Stimulated activated CD4-positive, alpha-beta T cell treated with anti-CD3 and anti-CD28 coated beads, Interleukin-4, amount 100 ng/mL, for 48 hours (primary cell): ENCODE data around the gene PRPF6.

ENCODE experiments used
- DNase-seq, 2 donors: peaks; one replicate each; pipeline ENCODE4 v3.0.0-alpha.2; 2020; ENCODE audit warnings: low read depth in 2 of 2

PRPF6 gene

DNA sequence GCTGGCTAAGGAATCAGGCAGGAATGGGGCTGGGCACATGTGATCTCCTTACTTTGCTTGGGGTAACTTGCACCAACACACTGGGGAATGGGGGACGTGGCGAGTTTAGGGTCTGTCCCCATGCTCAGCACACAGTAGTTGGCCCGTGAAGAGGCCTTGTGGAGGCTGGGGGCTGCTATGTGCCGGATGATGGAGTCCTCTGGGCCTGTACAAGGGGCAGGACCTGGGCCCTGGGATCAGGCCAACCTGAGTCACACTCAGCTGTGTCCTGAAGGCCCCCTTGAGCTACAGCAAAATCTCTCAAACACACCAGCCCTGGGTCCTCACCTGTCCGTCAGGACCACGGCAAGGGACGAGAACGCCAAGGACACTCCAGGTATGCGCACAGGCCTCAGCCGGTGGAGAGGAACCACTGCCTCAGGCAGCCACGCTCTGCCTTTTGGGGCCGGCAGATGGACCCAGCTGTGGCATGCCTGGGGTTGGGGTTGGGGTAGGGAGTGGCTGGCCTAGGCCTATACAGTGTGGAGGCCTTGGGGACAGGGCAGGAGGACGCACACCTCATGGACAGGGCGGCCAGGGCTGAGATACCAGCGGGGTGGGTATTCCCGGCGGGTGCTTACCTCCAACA, 35.8 kb upstream of the PRPF6 start:
- DNase-seq = no peak

DNA sequence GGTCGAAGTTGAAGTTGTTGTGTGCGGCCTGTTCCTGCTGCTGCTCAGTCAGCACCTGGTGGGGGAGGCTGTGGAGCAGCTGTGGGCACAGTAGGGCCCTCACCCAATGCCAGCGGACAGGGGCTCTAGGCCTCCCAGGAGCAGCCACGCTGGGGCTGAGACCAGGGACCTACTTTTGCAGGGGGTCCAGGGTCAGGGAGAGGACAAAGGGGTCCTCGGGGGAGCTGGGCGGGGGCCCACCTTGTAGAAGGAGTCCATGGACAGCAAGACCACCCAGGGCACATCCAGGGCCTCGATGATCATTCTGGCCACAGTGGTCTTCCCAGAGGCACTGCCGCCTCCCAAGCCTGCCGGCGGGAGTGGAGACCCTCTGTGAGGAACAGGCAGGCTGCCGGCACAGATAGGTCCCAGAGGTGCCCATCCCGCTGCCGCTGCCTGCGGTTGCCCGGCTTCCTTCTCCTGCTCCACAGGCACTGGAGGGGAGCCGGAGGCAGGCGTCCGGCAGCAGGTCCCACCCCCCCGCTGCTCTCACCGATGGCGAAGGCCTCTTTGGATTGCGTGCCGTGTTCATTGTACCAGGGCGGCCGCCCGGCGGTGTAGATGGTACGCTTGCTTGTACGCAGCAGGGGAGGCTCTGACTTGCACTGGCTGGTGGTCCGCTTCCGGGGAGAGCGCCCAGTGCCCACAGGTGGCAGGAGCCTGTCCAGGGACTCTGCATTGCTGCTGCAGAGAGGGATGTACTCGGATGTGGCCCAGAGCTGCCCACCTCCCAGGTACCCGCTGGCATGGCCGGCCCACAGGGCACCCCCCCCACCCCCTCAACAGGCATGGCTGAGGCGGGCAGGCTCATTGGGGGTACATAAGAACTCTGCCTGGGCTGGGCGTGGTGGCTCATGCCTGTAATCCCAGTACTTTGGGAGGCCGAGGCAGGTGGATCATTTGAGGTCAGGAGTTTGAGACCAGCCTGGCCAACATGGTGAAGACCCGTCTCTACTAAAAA, 34.7 kb upstream of the PRPF6 start:
- no peak for DNase-seq

GRCh38 chr20:63946986-63947637, 33.8 kb upstream of the PRPF6 start:
- no peak for DNase-seq

DNA sequence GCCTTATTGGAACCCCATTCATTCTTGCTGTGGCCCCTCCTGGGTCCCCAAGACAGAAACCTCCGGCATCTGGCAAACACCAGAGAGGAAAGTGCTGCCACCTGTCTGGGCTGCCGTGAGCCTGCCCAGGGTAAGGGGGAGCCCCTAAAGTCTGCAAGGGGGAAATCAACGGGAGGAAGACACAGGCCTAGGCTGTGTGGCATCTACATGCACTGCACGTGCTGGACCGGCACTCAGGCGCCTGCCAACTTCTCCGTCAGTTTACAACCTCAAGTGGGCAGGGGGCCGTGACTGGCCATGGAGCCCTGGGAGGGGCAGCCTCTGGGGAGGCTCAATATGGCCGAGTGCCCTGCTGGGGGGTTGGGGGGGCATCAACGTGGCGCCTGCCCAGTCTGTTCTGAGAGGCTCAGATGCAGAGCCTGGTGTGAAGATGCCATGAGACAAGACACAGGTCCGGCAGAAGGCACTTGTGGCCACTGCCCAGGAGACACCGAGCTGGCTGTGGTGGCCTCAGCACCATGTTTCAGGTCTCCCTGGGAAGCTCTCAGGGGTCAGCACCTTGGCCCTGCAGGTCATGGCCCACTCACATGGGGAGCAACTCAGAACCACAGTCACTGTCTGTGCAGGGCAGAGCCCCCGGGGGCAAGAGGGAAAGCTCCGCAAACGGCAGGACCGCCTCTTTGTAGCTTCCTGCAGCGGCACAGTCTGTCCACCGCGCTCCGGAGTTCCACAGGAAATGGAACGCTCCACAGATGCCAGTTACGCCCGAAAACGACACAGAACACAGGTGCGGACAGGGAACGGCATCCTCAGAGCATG, 33.1 kb upstream of the PRPF6 start:
- no peak for DNase-seq

DNA sequence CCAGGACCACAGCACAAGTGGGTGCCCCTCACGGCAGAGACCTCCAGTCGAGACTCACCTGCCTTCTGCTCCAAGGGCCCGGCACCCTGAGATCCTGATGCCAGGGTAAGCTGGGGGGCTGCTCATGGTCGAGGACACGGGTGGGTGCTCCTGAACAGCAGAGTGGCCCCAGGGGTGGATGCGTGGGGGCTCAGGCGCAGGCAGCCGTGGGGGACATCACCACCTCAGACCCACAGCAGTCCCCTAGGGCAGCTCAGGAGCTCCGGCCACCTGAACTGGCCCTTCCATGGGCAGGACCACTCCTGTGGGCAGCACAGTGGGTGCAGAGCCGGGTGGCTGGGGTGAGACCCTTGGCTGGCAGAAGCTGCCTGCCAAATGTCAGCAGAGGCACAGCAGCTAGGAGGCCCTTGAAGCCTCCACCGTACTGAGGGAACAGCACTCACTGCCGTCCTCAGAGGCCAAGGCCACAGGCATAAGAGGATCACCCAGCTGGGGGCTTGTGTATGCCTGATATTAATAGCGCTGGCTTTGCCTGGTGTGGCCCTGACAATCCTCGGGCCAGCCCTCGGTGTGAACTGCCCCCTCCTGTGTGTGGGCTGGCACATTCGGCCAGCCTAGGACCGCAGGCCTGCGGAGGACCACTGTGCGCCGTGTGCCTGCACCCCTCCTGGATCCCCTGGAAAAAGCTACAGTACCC, 30.1 kb upstream of the PRPF6 start:
- no peak for DNase-seq

GRCh38 chr20:63951398-63952209, 29.3 kb upstream of the PRPF6 start:
- DNase-seq = no peak

GRCh38 chr20:63952210-63952535, 28.8 kb upstream of the PRPF6 start:
- no peak for DNase-seq

GRCh38 chr20:63952769-63953168, 28.2 kb upstream of the PRPF6 start:
- DNase-seq = no peak

DNA sequence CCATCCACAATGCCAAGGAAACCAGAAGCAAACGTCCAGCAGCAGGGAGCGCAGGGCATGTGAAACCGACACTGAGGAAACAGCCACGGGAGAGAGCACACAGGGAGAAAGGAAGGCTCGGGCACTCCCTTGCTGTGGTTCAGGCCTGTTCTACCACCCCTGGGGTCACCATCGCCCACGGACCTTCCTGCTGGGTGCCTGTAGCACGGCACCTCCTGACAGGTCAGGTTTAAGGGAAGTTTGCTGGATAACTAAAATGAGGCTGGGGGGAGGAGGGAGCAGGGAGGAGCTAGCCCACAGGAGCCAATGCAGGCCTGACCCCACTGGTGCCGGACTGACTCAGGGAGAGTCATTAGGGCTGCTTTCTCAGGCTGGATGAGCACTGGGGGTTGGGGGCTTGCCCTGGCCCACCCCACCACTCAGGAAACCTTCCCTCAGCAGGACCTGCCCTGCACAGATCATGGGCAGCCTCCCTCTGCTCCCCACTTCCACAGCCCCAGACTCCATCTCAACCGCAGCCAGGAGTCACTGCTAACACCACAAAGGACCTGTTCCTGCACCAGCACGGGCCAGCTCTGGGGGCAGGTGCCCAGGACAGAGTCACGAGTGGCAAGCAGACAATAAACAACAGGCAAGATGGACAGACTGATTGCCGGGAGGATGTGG, 27.0 kb upstream of the PRPF6 start:
- DNase-seq = no peak

GRCh38 chr20:63955281-63955826, 25.6 kb upstream of the PRPF6 start:
- DNase-seq = no peak

DNA sequence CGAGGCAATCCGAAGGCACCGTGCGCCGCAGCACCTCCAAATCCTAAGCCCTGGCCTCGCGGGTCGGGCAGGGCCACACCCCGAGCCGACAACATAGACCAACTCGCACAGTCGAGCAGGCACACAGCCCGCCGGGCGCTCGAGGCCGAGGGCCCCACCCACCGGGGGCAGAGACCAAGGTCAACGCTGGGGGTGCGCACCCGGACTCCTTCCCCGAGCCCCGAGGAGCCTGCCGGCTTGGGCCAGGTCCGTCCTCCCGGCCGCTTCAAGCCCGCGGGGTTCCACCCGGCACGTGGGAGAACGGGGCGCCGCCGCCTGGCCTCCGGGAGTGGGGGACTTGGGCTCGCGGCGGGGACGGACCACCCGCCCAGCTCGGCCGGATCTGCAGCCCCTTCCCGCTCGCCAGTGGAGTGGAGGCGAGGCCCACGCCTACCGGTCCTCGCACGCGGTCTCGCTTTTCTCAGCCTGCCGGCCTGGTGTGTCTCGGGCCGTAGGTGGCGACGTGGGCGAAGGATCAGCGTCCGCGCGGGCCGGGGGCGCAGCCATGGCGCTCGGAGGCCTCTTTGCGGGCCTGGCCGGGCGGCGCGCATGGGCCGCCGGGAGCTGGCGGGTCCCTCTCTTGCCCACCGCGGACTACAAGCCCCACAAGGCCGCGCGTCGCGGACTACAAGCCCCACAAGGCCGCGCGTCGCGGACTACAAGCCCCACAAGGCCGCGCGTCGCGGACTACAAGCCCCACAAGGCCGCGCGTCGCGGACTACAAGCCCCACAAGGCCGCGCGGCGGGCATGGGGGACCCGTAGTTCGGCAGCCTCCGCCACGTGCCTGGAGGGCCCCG, 24.9 kb upstream of the PRPF6 start, which contains the start of gene UCKL1:
Gene UCKL1, minus strand, starts transcription at position 590 of the 837 bp plus-strand sequence. Its CDS starts 44 bp downstream, at position 546.
- DNase-seq = peak; percentile 84 to 88

- no peak for DNase-seq
These were observed 24.3 kb upstream of the PRPF6 start for GRCh38 chr20:63956664-63957003.

DNA sequence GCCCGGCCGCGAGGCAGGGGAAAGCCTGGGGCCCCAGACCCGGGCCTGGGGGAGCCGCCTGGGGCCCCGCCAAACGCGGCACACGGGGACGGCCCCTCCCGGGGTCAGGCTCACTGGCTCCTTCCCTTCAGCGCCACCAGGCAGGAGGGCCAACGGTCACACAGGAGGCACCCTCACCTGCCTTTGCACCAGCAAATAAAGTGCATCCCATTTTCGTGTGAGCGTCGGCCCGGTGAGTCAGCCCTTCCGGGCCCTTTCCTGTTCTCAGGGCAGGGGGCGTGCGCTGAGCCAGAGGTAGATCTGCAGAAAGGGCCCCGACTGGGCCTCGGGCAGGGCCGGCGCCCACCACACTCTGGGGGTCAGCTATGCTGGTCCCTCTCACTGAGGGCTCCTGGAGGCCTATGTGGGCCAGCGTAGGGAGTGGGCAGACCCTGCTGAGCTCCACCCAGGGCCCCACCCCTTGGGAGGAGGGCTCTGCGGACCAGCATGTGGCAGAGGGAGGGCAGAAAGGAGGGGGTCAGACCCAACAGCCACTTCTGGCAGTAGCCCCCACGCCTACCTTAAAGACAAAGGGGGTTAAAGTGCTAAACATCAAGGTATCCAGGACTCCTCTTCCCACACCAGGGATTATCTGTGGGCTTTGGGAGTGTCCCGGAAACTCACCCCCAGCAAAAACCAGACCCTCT, 23.8 kb upstream of the PRPF6 start:
- peak in 1 of 2 donors; percentile 59 for DNase-seq

DNA sequence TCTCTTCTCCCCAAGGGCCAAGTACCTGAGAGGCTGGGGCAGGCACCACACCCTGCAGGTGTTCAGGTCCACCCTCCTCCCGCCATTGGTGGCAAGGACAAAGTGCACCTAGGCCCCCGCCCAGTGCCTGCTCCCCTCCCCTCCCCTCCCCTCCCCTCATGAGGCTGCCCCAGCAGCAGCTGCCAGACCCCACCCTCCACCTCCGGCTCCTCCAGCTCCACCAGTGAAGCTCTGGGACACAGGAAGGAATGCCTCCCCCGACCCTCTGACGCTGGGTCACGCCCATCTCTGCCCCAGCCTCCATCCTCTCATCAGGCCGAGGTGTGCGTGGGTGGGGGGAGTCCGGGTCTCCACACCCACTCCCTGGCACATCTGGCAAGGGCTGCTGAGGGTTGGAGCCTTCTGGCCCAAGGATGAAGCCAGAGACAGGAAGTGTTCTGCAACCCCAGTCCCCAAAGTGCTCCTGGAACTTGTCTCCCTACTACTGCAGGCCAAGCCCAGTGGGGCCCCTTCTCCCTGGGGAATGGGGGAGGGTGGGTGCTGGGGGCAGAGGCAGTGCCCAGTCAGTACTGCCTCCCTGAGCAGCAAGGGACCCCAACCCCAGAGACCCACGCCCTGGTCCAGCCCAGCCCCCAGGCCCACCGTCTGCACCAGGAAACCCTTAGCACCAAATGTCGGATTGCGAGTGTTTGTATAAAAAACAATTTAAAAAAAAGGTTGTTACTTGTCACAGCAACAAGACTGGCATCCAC, 23.1 kb upstream of the PRPF6 start:
- DNase-seq = no peak

GRCh38 chr20:63958471-63958870, 22.5 kb upstream of the PRPF6 start:
- no peak for DNase-seq

DNA sequence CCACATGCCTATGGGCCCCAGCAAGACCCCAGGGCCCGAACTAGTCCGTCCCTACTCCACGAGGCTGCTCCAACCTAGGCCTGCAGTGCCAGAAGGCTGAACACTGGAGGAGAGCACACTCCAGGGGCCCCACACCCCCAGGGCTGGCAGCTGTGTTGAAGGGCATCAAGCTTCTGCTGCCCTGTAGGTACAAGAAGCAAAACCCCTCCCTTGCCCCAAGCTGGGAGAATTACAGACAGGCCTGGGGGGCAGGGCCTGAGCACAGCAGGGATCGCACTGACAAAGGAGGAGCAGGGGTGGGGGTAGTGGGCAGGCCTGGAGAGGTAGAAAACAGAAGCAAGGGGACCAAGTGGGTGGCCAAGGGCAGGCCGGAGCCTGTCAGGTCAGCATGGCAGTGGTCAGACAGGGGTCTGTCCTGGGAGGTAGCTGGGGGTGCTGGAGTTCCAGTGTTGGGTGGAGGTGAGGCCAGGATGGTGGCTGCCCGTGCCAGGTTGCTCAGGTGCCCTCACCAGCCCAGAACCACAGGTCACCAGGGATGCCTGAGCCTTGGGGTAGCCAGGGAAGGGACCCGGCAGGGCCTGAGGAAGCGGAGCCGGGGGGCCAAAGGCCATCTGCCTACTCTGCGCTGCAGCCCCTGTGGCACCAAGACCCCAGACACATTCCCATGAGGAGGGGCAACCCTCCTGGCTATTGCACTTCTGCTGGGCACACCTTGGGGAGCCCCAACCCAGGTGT, 21.8 kb upstream of the PRPF6 start:
- DNase-seq = no peak

- DNase-seq = no peak
These were observed 21.2 kb upstream of the PRPF6 start for GRCh38 chr20:63959699-63960075.
